Stimulated activated CD4-positive, alpha-beta T cell treated with anti-CD3 and anti-CD28 coated beads, Interleukin-2, amount 100 ng/mL, for 4 hours (primary cell): ENCODE measurements around the gene BOLA2B.
"Not testable (repeated sequence)": the region's sequence is repeated elsewhere in the genome, so short reads cannot be mapped to it uniquely, and the experiment has no call there.

Source experiments
- DNase-seq: peaks from one replicate; pipeline ENCODE4 v3.0.0-alpha.2; 2020; ENCODE audit warnings: low read depth

BOLA2B gene

GRCh38 chr16:30184096-30184890, 9.2 kb downstream of the BOLA2B start:
- DNase-seq = peak; percentile 40

GRCh38 chr16:30183233-30184095, 10.0 kb downstream of the BOLA2B start, which contains the start of gene CORO1A:
Gene CORO1A, plus strand, starts transcription at chr16:30183602. Its CDS starts 1,608 bp downstream, at chr16:30185210.
- peak; percentile 66 for DNase-seq

GRCh38 chr16:30180741-30181140, 12.7 kb downstream of the BOLA2B start:
- DNase-seq = no peak

GRCh38 chr16:30179931-30180330, 13.5 kb downstream of the BOLA2B start:
- no peak for DNase-seq

GRCh38 chr16:30179195-30179594, 14.3 kb downstream of the BOLA2B start:
- no peak for DNase-seq

GRCh38 chr16:30176876-30177275, 16.6 kb downstream of the BOLA2B start:
- not testable (repeated sequence) for DNase-seq

- DNase-seq = no peak
These were observed 20.4 kb downstream of the BOLA2B start for GRCh38 chr16:30173054-30173453.

- DNase-seq = not testable (repeated sequence)
These were observed 23.3 kb downstream of the BOLA2B start for GRCh38 chr16:30170145-30170544.

GRCh38 chr16:30169416-30169815, 24.1 kb downstream of the BOLA2B start:
- not testable (repeated sequence) for DNase-seq

GRCh38 chr16:30168746-30169145, 24.7 kb downstream of the BOLA2B start:
- DNase-seq = not testable (repeated sequence)

GRCh38 chr16:30166202-30166902, 27.1 kb downstream of the BOLA2B start:
- no peak for DNase-seq

- no peak for DNase-seq
These were observed 29.9 kb downstream of the BOLA2B start for GRCh38 chr16:30163538-30163937.

- no peak for DNase-seq
These were observed 36.3 kb downstream of the BOLA2B start for GRCh38 chr16:30157214-30157613.

- DNase-seq = no peak
These were observed 38.3 kb downstream of the BOLA2B start for GRCh38 chr16:30155188-30155587.

- DNase-seq = no peak
These were observed 40.9 kb downstream of the BOLA2B start for GRCh38 chr16:30152517-30152916.

- no peak for DNase-seq
These were observed 42.4 kb downstream of the BOLA2B start for GRCh38 chr16:30151091-30151490.

GRCh38 chr16:30149250-30149930, 44.1 kb downstream of the BOLA2B start:
- no peak for DNase-seq

GRCh38 chr16:30147843-30148510, 45.5 kb downstream of the BOLA2B start:
- DNase-seq = no peak

- DNase-seq = no peak
These were observed 47.8 kb downstream of the BOLA2B start for GRCh38 chr16:30145657-30146056.

GRCh38 chr16:30144917-30145316, 48.5 kb downstream of the BOLA2B start:
- DNase-seq = no peak

GRCh38 chr16:30144017-30144416, 49.4 kb downstream of the BOLA2B start:
- no peak for DNase-seq
